HG02798 (cell line): ENCODE data around the gene ASCC3.
"Not testable (repeated sequence)": the region's sequence is repeated elsewhere in the genome, so short reads cannot be mapped to it uniquely, and the experiment has no call there.

Experiments
- ATAC-seq: cut with Tn5 transposase; IDR thresholded peaks from one replicate; pipeline ENCODE4 v1.9.1; 2021; ENCODE audit warnings: mild to moderate bottlenecking; ENCODE audit not compliant: unreplicated experiment, poor library complexity

ASCC3 gene

DNA sequence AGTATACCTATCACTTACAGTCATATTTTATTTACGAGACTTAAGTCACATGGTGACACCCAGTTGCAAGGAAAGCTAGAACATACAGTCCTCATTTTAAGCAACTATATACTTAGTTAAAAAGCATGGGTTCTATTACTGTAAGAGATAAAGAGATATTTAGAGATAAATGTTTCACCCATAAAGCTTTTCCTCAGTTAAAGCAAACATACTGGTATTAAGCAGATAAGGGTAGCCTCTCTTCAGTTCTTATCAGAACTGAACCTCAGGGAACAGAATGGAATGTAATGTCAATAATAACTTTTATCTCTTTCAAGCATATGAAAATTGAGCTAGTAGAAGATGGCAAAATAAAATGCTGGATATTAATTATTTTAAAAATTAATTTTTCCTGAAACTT, 9.9 kb upstream of the ASCC3 start:
- ATAC-seq: no peak

DNA sequence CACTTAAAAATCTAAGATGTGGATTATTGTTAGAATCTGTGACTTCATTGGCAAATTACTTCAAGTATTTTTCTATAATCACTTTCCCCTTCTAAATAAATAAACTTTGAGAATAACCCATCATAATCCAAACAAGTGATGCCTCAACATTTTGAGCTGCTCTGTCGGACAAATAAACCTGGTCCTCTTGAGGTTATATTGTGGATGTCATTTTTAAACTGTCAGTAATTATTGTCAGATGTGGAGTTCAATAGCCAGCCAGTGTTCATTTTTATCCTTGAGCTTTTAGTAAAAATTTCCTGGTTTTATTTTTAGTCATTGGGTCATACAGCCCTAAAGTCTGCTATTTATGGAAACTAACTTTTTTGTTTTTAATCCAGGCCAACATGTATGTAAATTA, 9.5 kb upstream of the ASCC3 start:
- ATAC-seq: not testable (repeated sequence)

DNA sequence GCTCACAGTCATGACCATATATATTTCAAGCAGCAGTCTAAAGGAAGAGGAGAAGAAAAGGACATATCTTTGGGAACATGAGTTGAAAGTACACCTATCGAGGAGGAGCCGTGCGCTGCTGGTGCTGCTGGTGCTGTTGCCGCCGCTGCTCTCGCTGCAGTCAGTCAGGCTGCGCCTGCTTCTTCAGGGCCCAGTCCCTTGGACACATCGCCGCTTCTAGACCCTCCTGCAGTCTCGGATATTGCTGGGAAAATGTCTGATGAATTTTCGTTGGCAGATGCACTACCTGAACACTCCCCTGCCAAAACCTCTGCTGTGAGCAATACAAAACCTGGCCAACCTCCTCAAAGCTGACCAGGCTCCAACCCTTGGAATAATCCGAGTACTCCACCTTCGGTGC, 8.2 kb upstream of the ASCC3 start:
- ATAC-seq: no peak

DNA sequence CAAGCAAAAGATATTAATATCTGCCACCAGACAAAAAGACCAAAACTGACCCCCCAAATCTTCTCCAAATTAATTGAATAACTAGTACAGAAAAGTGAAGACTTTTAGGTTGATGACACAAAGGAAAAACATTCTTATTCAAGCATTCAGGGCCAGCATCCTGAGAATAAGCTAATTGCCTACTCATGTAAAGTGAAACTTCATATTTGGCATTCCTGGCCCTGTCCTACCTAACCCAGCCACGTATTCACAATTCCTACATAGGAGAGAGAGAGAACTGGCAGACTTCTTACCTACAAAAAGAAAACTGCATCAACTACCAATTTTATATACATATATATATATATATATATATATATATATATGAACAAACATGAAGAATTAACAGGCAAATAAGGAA, 4.9 kb upstream of the ASCC3 start:
- ATAC-seq: no peak

DNA sequence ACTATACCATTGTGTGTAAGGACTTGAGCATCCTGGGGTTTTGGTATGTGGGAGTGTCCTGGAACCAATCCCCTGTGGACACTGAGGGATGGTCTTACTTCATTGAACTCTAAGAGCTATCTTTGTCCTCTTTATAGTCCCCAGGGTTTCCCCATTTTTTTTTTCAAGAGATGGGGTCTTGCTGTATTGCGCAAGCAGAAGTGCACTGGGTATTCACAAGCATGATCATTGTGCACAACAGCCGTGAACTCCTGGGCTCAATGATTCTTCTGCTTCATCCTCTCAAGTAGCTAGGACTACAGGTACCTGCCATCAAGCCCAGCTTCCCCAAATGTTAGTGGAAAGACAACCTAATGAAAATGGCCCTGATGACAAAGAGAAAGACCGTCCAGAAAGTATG, 2.2 kb upstream of the ASCC3 start:
- no peak for ATAC-seq

DNA sequence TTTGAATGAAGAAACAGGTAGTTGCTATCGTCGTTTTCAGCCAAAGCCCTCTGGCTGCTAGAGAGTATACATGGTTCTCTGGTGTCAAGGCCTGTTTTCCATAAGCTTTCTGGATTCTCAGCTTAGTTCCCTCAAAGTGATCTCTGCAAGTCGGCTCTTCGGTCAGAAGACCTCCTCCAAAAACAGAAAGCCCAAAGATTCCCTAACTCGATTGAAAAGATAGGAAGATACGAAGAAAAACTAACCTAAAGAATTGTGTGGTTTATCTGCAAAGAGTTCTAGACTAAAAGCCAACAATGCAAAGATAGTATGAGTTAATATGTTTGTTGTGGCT, 545 bp upstream of the ASCC3 start:
- no peak for ATAC-seq

DNA sequence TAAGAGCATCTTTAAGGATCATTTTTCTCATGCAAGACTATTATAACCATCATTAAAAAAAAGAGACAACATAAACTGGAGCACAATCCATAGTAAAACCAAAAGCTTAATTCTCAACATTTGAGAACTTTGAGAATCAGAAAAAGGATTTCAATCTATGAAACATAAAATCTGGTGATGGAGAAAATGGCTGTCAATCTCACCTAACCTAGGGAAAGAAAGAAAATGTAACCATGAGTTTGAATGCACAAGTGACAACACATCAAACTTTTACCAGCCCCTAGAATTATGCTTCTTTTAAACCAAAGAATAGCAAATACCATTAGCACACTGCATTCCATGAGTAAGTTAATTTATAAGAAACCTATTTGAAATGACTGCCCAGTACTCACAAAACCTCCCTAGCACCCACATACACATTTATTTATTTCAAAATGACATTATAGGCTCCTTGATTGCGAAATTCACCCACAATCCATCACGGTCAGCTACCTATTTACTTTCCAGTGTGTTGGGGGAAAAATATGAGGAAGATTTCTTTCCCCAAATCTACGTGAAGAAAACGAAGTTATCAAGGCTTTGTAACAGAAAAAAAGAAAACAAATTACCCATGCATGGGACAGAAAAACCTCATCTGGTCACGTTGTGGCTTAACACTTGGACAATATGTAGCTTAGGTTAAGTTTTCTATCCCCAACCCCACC, 828 bp downstream of the ASCC3 start:
- no peak for ATAC-seq

DNA sequence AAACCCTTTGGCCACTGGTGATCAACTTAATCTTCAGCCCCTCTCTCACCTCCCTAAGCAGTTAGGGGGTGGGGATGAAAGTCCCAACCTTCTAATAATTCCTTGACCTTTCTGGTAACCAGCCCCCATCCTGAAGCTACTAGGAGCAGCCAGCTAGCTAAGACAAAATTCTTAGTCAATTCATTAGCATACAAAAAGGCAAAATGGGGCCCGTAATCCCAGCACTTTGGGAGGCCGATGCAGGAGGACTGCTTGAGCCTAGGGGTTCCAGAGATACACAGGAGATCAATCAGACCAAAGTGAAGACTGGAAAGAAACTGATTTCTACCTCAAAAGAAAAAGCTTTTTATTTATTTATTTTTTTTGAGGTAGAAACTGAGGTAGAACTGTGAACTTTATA, 1.8 kb downstream of the ASCC3 start:
- no peak for ATAC-seq

DNA sequence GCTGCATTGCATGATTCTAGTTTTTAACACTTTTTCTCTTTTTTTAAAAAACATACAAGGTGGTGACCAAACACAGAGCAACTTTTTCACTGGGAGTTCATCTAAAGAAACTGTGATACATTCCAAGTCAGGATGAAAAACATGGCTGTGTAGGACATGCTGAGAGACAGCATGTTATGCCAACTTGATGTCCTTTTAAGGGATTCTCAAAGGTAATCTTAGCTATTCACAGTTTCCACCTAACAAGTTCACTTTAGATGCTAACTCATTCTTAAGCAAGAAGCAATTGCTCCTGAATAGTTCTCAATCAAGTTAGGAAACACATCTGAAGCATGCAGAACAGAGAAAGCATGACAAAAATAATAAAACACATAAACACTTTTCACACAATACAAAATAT, 3.3 kb downstream of the ASCC3 start:
- no peak for ATAC-seq

DNA sequence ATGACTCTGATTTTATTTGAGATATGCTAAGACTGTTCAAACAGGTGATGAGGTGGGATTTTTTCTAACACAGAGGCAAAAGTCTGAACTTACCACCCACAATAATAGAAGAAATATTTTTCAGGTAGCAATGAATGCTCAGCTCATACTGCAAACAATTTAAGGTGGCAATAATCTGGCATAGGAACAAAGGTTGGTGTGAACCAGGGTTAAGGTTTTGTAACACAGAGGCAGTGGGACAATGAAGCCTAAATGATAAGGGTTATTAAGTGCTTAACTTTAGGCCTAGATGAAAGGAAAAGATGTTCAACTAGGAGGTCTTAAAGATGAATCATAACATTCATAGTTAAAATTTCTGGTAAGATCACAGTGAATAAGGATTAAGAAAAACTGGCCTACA, 4.9 kb downstream of the ASCC3 start:
- no peak for ATAC-seq

DNA sequence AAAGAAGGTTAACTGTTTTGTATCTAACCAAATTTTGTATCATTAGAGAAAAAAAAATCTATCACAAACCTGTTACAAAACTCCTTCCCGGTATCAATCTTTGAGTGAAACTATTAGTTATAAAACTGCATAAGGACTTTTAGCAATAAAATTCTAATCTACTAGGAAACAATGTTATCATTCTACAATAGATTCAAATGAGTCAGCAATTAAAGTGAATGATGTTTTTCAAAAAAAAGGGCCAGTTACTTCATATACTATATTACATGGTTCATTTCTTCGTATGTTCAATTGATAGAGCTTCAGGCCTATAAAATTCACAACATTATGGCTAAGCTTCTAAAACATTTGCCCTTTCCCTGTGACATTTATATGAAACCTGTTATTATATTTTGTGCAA, 15.6 kb downstream of the ASCC3 start:
- no peak for ATAC-seq

DNA sequence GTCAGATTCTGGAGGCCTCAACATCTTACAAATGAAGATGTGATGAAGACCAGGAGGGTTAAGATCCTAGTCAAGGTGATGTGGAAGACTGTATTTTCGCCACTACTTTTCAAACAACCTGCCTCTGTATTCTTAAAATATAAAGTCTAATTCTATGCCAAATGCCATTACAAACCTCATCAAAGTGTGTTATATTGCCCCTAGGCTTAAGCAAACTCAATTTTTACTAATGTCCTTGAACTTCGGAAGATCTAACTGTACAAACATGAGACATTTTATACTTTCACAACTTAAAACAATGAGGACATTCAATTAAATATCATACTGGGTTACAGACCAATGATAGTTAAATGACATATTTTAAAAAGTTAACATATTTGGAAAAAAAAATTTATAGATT, 19.1 kb downstream of the ASCC3 start:
- ATAC-seq: no peak

DNA sequence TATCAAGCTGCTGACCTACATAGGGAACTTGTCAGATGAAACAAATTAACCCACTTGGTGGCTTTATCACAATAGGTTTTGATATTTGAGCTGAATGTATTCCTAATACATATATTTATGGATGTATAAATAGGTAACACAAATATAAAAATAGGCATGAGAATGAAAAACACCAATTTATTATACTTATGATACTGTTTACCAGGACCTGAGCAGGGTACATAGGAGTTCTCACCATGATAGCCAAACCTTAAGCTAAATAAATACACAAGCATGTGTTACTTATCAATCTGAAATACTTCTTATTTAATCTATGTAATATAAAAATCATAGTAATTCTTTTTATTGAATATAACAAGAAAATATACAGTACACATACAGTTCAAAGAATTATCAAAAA, 25.0 kb downstream of the ASCC3 start:
- no peak for ATAC-seq

DNA sequence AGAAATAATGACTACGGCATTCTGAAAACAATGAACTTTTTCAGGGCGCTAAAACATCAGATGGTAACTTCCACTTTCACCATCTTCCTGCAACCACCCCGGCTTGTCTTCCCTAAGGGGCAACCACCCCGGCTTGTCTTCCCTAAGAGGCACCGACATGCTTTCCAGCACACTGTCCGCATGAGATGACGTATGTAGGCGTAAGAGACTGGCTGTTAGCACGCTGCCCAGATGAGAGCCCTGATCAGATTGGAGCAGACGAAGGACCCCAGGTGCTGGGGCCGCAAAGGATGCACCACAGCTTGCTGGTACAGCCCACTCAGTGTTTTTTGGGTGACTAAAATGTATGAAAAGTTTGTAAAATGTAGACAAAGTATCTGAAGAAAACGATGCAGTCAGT, 29.3 kb downstream of the ASCC3 start:
- no peak for ATAC-seq

DNA sequence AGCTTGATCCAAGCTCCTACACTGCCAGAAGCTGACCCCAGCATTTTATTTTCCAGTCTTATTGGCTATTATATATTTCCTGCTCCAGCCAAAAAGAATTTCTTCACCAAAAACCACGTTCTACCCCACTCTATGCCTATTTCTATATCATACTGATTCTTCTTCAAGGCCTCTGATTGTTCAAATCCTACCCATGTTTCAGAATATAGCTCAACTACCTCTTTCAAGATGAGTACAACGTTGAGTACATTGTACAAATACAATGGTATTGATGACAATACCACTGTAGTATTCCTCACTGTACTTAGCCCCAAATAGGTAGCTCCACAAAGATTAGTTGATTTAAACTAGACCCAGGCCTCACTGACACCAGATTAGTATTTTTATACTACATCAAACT, 31.0 kb downstream of the ASCC3 start:
- no peak for ATAC-seq

DNA sequence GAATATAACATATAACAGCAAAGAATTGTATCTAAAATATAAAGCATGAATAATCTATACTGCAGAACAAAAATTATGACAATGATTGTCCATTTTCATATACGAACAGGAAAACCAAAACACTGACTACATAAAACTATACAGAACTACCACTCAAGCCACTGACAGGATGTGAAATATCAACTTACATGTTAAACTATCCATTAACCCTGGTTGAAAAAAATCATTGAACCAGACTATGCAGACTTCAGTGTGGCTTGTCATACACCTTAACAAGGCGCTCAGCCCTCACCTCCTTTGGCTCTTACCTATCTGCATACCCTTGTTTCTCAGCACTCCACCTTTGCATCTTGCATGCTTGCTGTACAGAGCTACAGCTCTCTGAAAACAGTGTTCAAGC, 34.9 kb downstream of the ASCC3 start:
- ATAC-seq: no peak

DNA sequence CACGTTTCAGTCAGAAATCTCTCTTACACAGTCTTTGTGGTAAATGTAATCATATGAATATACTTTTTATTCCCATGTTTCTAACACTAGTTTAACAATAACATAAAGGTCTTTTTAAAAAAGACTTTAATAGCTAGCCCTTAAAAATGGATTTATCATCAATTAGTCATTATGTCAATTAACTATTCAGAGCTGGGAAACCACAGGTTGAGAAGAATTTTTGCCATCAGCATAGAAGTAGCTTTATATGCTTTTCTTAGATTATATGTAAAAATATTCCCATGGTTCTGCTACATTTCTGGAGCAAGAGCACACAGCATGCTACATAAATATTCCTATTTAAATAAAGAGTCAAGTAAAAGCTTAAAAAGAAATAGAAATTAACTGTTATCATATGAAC, 35.5 kb downstream of the ASCC3 start:
- ATAC-seq: no peak

DNA sequence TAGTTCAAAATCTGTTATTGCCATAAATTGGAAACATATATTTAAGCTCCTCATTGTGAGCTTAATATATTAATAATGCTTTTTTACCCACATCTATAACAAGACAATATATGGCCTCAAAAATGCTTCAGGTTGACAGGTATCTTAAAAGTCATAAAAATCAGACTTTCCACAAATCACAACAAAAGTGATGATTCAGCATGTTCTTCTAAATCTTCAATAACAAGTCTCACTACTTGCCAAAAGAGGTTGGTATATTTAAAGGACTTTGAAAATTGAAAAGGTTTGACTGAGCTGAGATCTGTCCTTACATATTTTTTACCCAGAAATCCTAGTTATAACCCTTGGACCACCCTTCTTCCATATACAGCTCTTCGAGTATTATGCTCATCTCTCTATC, 41.7 kb downstream of the ASCC3 start:
- ATAC-seq: no peak

DNA sequence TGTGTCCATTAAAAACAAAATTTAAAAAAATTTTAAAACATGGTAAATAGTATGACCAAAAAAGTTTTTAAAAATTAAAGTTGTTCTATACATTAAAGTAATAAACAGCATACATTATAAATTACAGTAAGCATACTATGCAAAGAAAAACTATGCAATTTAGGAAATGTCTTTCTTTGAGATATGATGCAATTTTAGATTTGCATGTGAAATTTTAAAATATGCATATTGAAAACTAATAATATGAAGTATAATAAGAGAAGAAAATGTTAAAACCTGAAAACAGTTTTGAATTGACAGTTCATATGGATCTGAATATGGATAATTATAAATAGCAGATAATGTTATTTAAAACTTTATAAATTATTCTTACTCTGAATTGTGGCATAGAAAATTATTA, 43.1 kb downstream of the ASCC3 start:
- ATAC-seq: no peak

DNA sequence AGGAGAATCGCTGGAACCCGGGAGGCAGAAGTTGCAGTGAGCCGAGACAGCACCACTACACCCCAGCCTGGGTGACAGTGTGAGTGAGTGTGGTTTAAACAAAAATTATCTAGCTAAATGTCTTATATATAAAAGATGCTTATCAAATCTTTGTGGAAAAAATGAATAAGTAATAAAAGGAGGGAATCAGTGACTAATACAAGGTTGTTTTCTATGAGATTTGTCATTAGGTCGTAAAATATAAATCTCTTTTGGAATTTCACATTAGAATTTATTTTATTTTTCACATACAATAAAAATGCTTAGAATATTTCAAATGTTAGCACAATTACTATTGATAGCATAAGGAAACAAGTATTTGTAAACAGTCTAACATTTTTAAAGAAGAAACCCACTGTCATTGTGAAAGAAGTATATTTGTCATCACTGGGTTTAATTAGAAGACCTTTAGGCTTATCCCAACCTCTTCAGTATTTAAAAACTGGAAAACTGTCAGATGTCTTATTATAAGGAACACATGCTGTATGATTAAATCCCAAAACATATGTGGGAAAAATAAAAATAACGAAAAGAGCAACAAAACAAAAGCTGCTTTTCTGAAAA, 47.1 kb downstream of the ASCC3 start:
- ATAC-seq: no peak

DNA sequence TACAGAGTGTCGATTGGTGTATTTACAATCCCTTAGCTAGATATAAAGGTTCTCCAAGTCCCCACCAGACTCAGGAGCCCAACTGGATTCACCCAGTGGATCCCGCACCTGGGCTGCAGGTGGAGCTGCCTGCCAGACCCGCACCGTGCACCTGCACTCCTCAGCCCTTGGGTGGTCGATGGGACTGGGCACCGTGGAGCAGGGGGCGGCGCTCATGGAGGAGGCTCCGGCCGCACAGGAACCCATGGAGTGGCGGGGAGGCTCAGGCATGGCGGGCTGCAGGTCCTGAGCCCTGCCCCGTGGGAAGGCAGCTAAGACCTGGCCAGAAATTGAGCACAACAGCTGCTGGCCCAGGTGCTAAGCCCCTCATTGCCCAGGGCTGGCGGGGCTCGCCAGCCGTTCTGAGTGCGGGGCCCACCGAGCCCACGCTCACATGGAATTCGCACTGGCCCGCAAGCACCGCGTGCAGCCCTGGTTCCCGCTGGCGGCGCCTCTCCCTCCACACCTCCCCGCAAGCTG, 52.0 kb downstream of the ASCC3 start:
- not testable (repeated sequence) for ATAC-seq

DNA sequence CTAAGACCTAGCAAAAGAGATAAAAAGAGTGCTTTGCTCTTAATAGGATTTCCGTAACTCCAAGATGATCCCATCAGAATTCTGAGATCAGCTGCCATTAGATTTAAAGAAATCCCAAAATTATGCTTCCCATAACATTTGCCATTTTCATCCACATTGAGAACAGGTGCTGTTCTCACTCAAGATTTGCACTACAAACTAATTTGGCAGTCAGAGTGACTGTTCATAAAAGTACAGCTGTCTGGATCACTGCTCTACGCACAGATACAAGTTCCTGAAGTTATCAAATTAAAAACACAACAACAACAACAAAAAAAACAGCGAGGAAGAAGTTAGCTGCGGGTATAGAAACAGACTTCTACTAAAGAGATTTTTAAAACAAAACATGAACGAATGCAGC, 58.1 kb downstream of the ASCC3 start:
- no peak for ATAC-seq
